ENCODE measurements around the gene CPVL. TPM values are rescaled to one million over a fixed set of nuclear protein-coding genes. Genes with fewer than 3 reads are reported as not detected.

CPVL gene
- total RNA-seq, 1 donor from 2014 or later = 22.1 TPM

- TF ChIP-seq CTCF (IDR thresholded peaks at IDR 0.05; ENCODE audit: unreplicated experiment) = no peak
- peaks cover 2% of the 10 kb centered on the region for H3K36me3 Mint-ChIP-seq (ENCODE audit: insufficient read depth)
- no peaks in the 10 kb centered on the region for H3K9me3 Mint-ChIP-seq (ENCODE audit: low read depth)
- peaks cover 7% of the 10 kb centered on the region for H3K4me1 Mint-ChIP-seq (ENCODE audit: low read depth)
- DNase-seq (ENCODE audit: low spot score, unreplicated experiment) = no peak
- no peak overlapping the region for H3K4me3 Mint-ChIP-seq (ENCODE audit: low read depth)
- H3K27ac Mint-ChIP-seq = no peak overlapping the region
- no peaks in the 10 kb centered on the region for H3K27me3 Mint-ChIP-seq
Measured at GRCh38 chr7:29035044-29035740, 111.1 kb downstream of the CPVL start.

- Mint-ChIP-seq H3K4me1 (ENCODE audit: low read depth) (peaks cover 2% of the 10 kb centered on the region), H3K36me3 (ENCODE audit: insufficient read depth) (peaks cover 4% of the 10 kb centered on the region), H3K4me3 (ENCODE audit: low read depth) (no peak overlapping the region), H3K27me3 (no peaks in the 10 kb centered on the region), H3K9me3 (ENCODE audit: low read depth) (no peaks in the 10 kb centered on the region), H3K27ac (no peak overlapping the region)
- DNase-seq (ENCODE audit: low spot score, unreplicated experiment) = no peak
- no peak for TF ChIP-seq CTCF (IDR thresholded peaks at IDR 0.05; ENCODE audit: unreplicated experiment)
Measured at GRCh38 chr7:29033584-29033983, 112.8 kb downstream of the CPVL start.

- Mint-ChIP-seq H3K27me3 (no peaks in the 10 kb centered on the region), H3K9me3 (ENCODE audit: low read depth) (peaks cover 13% of the 10 kb centered on the region), H3K36me3 (ENCODE audit: insufficient read depth) (peaks cover 15% of the 10 kb centered on the region), H3K27ac (no peak overlapping the region), H3K4me3 (ENCODE audit: low read depth) (no peak overlapping the region), H3K4me1 (ENCODE audit: low read depth) (peaks cover 2% of the 10 kb centered on the region)
- no peak for TF ChIP-seq CTCF (IDR thresholded peaks at IDR 0.05; ENCODE audit: unreplicated experiment)
- no peak for DNase-seq (ENCODE audit: low spot score, unreplicated experiment)
Measured at GRCh38 chr7:29032146-29032545, 114.2 kb downstream of the CPVL start.

GRCh38 chr7:29030781-29031275 is 115.5 kb downstream of the CPVL start:
- no peak overlapping the region for H3K4me3 Mint-ChIP-seq (ENCODE audit: low read depth)
- no peak for TF ChIP-seq CTCF (IDR thresholded peaks at IDR 0.05; ENCODE audit: unreplicated experiment)
- no peak for DNase-seq (ENCODE audit: low spot score, unreplicated experiment)
- H3K27me3 Mint-ChIP-seq = no peaks in the 10 kb centered on the region
- H3K4me1 Mint-ChIP-seq (ENCODE audit: low read depth) = peaks cover 2% of the 10 kb centered on the region
- H3K27ac Mint-ChIP-seq = no peak overlapping the region
- H3K9me3 Mint-ChIP-seq (ENCODE audit: low read depth) = peaks cover 26% of the 10 kb centered on the region
- peaks cover 20% of the 10 kb centered on the region for H3K36me3 Mint-ChIP-seq (ENCODE audit: insufficient read depth)

- TF ChIP-seq CTCF (IDR thresholded peaks at IDR 0.05; ENCODE audit: unreplicated experiment) = no peak
- no peaks in the 10 kb centered on the region for H3K4me1 Mint-ChIP-seq (ENCODE audit: low read depth)
- H3K27me3 Mint-ChIP-seq = no peaks in the 10 kb centered on the region
- peaks cover 22% of the 10 kb centered on the region for H3K36me3 Mint-ChIP-seq (ENCODE audit: insufficient read depth)
- H3K4me3 Mint-ChIP-seq (ENCODE audit: low read depth) = no peak overlapping the region
- no peak overlapping the region for H3K27ac Mint-ChIP-seq
- DNase-seq (ENCODE audit: low spot score, unreplicated experiment) = no peak
- peaks cover 39% of the 10 kb centered on the region for H3K9me3 Mint-ChIP-seq (ENCODE audit: low read depth)
Measured at GRCh38 chr7:29022291-29022988, 123.9 kb downstream of the CPVL start.

Measured in progenitor cell of endocrine pancreas (in vitro differentiated cells).